ENCODE results near the gene MTA3.
"Not testable (repeated sequence)": the region's sequence is repeated elsewhere in the genome, so short reads cannot be mapped to it uniquely, and the experiment has no call there.

MTA3 gene

GRCh38 chr2:42568401-42569115 lies at the start of gene MTA3:
TSS of gene MTA3 (plus strand) at chr2:42568632. CDS start at chr2:42568746, 114 bp downstream.
- peak; percentile 19 for DNase-seq

- no peak for DNase-seq
These were observed 48.8 kb upstream of the MTA3 start for GRCh38 chr2:42519624-42520023.

GRCh38 chr2:42522035-42522434 lies 46.4 kb upstream of the MTA3 start:
- DNase-seq, result no peak

GRCh38 chr2:42523341-42523740 lies 45.1 kb upstream of the MTA3 start:
- no peak for DNase-seq

GRCh38 chr2:42532397-42532796 lies 36.0 kb upstream of the MTA3 start:
- DNase-seq, result no peak

- DNase-seq, result no peak
These were observed 30.9 kb upstream of the MTA3 start for GRCh38 chr2:42537493-42537892.

- DNase-seq, result no peak
These were observed 25.6 kb upstream of the MTA3 start for GRCh38 chr2:42542871-42543270.

GRCh38 chr2:42545023-42545721 lies 23.3 kb upstream of the MTA3 start:
- no peak for DNase-seq

GRCh38 chr2:42545841-42546390 lies 22.5 kb upstream of the MTA3 start:
- no peak for DNase-seq

- no peak for DNase-seq
These were observed 21.4 kb upstream of the MTA3 start for GRCh38 chr2:42547014-42547413.

- no peak for DNase-seq
These were observed 20.8 kb upstream of the MTA3 start for GRCh38 chr2:42547446-42548295.

GRCh38 chr2:42550870-42551269 lies 17.6 kb upstream of the MTA3 start:
- no peak for DNase-seq

GRCh38 chr2:42554392-42554791 lies 14.0 kb upstream of the MTA3 start:
- no peak for DNase-seq

- no peak for DNase-seq
These were observed 12.0 kb upstream of the MTA3 start for GRCh38 chr2:42556315-42556890.

- no peak for DNase-seq
These were observed 11.1 kb upstream of the MTA3 start for GRCh38 chr2:42557306-42557705.

- DNase-seq, result no peak
These were observed 9.6 kb upstream of the MTA3 start for GRCh38 chr2:42558827-42559226.

- not testable (repeated sequence) for DNase-seq
These were observed 8.3 kb upstream of the MTA3 start for GRCh38 chr2:42560133-42560532.

GRCh38 chr2:42560899-42561298 lies 7.5 kb upstream of the MTA3 start:
- no peak for DNase-seq

- DNase-seq, result no peak
These were observed 5.8 kb upstream of the MTA3 start for GRCh38 chr2:42562474-42563144.

GRCh38 chr2:42566025-42566424 lies 2.4 kb upstream of the MTA3 start:
- DNase-seq, result no peak

GRCh38 chr2:42566837-42567321 lies 1.6 kb upstream of the MTA3 start:
- no peak for DNase-seq

GRCh38 chr2:42567364-42567763 lies 1.1 kb upstream of the MTA3 start:
- DNase-seq, result no peak

All from GDM1 (cell line).